HL-60/S4 treated with retinoic acid at 250 ng/mL for 4 days and 3 days (cell line): ENCODE results near the gene TANGO2.

Source experiments
- in situ Hi-C: fragments of 300-500 bp; cut with MboI; formaldehyde crosslinking; loops from 2 replicates; pipeline ENCODE4 v1.7.0; 2022; ENCODE audit warnings: low sequenced_read_pairs

TANGO2 gene

GRCh38 chr22:20113551-20114310, 92.8 kb downstream of the TANGO2 start:
- in situ Hi-C loops = no loop called here

GRCh38 chr22:20114506-20115475, 93.9 kb downstream of the TANGO2 start:
- in situ Hi-C loops = no loop called here

DNA sequence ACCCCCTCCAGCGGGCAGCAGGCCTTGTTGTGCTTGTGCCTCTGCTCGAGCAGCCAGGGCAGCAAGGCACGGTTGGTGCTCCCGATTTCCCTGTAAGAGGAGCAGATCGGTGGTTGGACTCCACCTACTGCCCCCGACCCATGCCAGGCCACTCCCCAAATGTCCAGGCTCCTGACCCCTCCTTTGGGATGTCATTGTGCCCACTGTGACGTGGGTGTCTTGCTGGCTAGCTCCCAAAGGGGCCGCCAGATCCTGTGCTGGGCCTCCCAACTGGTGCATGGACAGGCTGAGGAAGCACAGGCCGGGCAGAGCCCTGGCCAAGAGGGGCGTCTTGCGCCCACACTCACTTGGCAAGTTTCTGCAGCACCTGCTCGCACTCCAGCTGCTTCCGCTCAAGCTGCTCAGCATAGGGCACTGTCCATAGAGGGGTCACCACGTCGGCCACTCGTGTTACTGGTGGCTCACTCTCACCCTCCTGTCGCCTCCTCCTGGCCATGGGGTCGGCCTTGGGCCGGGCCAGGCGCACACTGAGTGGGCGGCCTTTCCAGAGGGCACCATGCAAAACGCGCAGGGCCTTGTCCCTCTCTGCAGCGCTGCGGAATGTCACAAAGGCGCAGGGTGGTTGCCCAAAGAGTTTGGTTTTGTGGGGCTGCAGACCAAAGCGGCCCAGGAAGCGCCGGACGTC, 94.9 kb downstream of the TANGO2 start, which contains the start of gene RANBP1:
Gene RANBP1, plus strand, starts transcription at position 414 of the 685 bp plus-strand sequence. Its CDS starts 81 bp downstream, at position 495.
- in situ Hi-C loops = no loop called here

GRCh38 chr22:20116376-20116950, 95.6 kb downstream of the TANGO2 start:
- in situ Hi-C loops = no loop called here
